ENCODE measurements around the gene DOK6. TPM values are rescaled to one million over a fixed set of nuclear protein-coding genes. Genes with fewer than 3 reads are reported as not detected.

Gene DOK6
- total RNA-seq, 5 donors from 2014 or later (not counting 1 experiment from before 2014, with no cell fraction given), result 0.03 TPM; not detected in 4

DNA sequence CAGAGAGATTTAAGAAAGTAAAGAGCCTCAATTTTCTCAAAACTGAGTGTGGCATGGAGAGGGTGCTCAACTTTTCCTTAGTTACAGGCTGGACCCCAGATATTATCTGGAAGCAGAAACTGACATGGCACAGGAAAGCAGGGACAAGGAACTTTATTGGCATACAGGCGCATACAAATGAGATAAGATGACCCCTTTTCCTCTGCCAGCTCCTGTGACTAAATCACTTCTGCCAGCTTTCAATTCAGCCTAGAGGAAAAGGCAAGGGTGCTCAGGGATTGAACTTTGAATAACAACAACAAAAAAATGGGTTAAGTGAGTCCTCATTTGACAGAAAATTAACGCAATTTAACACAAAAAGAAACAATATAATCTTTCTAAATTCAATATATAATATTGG, 284.1 kb downstream of the DOK6 start:
- ATAC-seq (replicated peaks in 1 of 4), result no peak
- Histone ChIP-seq H3K4me3 (ENCODE audit: control insufficient read depth in 1 of 2, extremely low read depth in 1 of 2, low read length in 1 of 2) (no peak overlapping the region), H3K9me3 (no peaks in the 10 kb centered on the region), H3K27me3 (replicated peaks in 1 of 2; ENCODE audit: control insufficient read depth in 2 of 2, extremely low read depth in 1 of 2, insufficient read depth in 2 of 2, low read length in 1 of 2) (no peaks in the 10 kb centered on the region), H3K4me1 (ENCODE audit: control insufficient read depth in 1 of 2, extremely low read depth in 1 of 2, insufficient read depth in 2 of 2, low read length in 2 of 2) (no peaks in the 10 kb centered on the region), H3K36me3 (ENCODE audit: control insufficient read depth in 2 of 2, extremely low read depth in 1 of 2, insufficient read depth in 1 of 2, low read length in 1 of 2) (no peaks in the 10 kb centered on the region), H3K27ac (ENCODE audit: low read length) (no peak overlapping the region)
- CTCF ChIA-PET, result no interaction called here
- WGBS (ENCODE audit: insufficient coverage), result 100% methylated on average over 1 of the region's 2 CpGs
- Mint-ChIP-seq H3K4me3 (no peak overlapping the region), H3K9me3 (no peaks in the 10 kb centered on the region), H3K27ac (no peak overlapping the region), H3K27me3 (peaks cover 0 to 12% of the 10 kb centered on the region in 2 donors), H3K36me3 (no peaks in the 10 kb centered on the region), H3K4me1 (no peaks in the 10 kb centered on the region)
- POLR2A ChIA-PET, result no interaction called here
- DNase-seq, result no peak

DNA sequence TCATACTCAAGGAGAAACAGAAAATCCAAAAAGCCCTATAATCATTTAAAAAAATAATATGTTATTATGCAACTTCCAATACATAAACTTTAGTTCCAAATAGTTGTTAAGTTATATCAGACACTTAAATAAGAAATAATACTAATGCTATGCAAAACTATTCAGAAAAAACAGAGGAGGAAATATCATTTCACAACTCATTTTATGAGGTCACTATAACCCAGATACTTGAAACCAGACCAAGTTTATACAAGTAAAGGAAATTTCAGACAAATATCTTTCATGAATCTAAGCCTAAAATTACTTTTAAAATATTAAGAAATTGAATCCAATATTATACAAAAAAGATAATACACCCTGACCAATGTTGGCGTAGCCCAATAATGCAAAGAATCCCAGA, 286.2 kb downstream of the DOK6 start:
- Histone ChIP-seq H3K27ac (ENCODE audit: low read length) (no peak overlapping the region), H3K4me1 (ENCODE audit: control insufficient read depth in 1 of 2, extremely low read depth in 1 of 2, insufficient read depth in 2 of 2, low read length in 2 of 2) (no peaks in the 10 kb centered on the region), H3K4me3 (ENCODE audit: control insufficient read depth in 1 of 2, extremely low read depth in 1 of 2, low read length in 1 of 2) (no peak overlapping the region), H3K27me3 (replicated peaks in 1 of 2; ENCODE audit: control insufficient read depth in 2 of 2, extremely low read depth in 1 of 2, insufficient read depth in 2 of 2, low read length in 1 of 2) (no peaks in the 10 kb centered on the region), H3K9me3 (no peaks in the 10 kb centered on the region), H3K36me3 (ENCODE audit: control insufficient read depth in 2 of 2, extremely low read depth in 1 of 2, insufficient read depth in 1 of 2, low read length in 1 of 2) (no peaks in the 10 kb centered on the region)
- no peaks in the 10 kb centered on the region for H3K36me3 Mint-ChIP-seq
- no peak for ATAC-seq (replicated peaks in 1 of 4)
- H3K27ac Mint-ChIP-seq, result no peak overlapping the region
- POLR2A ChIA-PET, result no interaction called here
- no peaks in the 10 kb centered on the region for H3K4me1 Mint-ChIP-seq
- WGBS (ENCODE audit: insufficient coverage), result no CpG with 5 or more reads among the region's 1 CpG
- peaks cover 0 to 12% of the 10 kb centered on the region in 2 donors for H3K27me3 Mint-ChIP-seq
- no peak for DNase-seq
- H3K4me3 Mint-ChIP-seq, result no peak overlapping the region
- no peaks in the 10 kb centered on the region for H3K9me3 Mint-ChIP-seq
- CTCF ChIA-PET, result no interaction called here

DNA sequence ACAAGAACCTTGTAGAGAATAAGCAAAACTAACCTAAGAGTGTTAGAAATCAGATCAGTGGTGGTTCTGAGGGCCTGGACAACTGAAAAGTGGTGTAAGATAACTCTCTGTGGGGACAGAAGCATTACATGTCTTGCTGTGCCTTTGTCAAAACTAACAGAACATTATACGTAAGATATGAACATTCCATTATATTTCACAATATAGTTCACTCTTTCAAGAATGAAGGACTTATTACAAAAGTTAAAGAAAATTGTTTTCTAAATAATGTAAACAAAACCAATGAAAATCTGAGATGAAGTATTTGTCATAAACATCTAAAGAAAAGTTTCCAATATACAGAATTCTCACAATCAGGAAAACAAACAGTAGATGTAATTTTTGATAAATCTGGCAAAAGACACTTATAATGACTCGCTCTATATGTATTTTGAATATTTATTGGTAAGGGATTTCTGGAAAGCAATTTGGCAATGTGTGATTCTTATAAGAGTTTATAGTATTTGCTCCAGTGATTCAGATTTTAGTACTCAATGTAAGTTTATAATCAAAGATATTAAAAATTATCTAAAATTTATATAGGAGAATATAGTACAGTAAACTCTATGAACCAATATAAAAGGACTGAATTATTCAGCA, 288.6 kb downstream of the DOK6 start:
- WGBS (ENCODE audit: insufficient coverage), result no CpG with 5 or more reads among the region's 2 CpGs
- Mint-ChIP-seq H3K36me3 (no peaks in the 10 kb centered on the region), H3K27me3 (peaks cover 0 to 5% of the 10 kb centered on the region in 2 donors), H3K4me3 (no peak overlapping the region), H3K9me3 (no peaks in the 10 kb centered on the region), H3K4me1 (no peaks in the 10 kb centered on the region), H3K27ac (no peak overlapping the region)
- Histone ChIP-seq H3K9me3 (no peaks in the 10 kb centered on the region), H3K4me1 (ENCODE audit: control insufficient read depth in 1 of 2, extremely low read depth in 1 of 2, insufficient read depth in 2 of 2, low read length in 2 of 2) (no peaks in the 10 kb centered on the region), H3K36me3 (ENCODE audit: control insufficient read depth in 2 of 2, extremely low read depth in 1 of 2, insufficient read depth in 1 of 2, low read length in 1 of 2) (no peaks in the 10 kb centered on the region), H3K27ac (ENCODE audit: low read length) (no peak overlapping the region), H3K27me3 (replicated peaks in 1 of 2; ENCODE audit: control insufficient read depth in 2 of 2, extremely low read depth in 1 of 2, insufficient read depth in 2 of 2, low read length in 1 of 2) (no peaks in the 10 kb centered on the region), H3K4me3 (ENCODE audit: control insufficient read depth in 1 of 2, extremely low read depth in 1 of 2, low read length in 1 of 2) (no peak overlapping the region)
- no peak for DNase-seq
- POLR2A ChIA-PET, result interaction anchor here in 1 of 2 donors (0.7 kb wide), 1 partner anchor 79 kb away, joined by 3 read pairs; no protein-coding TSS in a partner anchor
- no peak for ATAC-seq (replicated peaks in 1 of 4)
- CTCF ChIA-PET, result interaction anchor here in 1 of 2 donors (0.6 kb wide), 1 partner anchor 395 kb away, joined by 3 read pairs; no protein-coding TSS in a partner anchor

- H3K9me3 Mint-ChIP-seq, result no peaks in the 10 kb centered on the region
Measured at GRCh38 chr18:69691008-69691760, 290.5 kb downstream of the DOK6 start.

DNA sequence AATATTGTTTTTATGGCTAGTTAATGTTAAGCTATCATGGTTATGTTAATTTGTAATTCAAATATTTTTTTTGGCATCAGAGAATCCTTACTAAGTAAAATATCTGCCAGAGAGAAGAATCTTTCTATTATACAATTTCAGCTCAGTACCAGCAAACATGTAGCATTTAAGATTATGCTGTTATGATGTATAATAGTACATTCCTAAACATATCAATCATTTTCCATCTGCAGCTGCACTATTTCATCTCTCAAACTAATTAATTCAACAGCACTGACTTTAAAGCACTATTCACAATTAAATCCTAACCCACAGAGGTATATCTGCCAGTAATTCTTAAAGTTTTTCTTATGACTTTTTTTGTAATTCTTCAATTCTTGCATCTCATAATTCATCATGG, 296.4 kb downstream of the DOK6 start:
- Histone ChIP-seq H3K27me3 (replicated peaks in 1 of 2; ENCODE audit: control insufficient read depth in 2 of 2, extremely low read depth in 1 of 2, insufficient read depth in 2 of 2, low read length in 1 of 2) (no peaks in the 10 kb centered on the region), H3K27ac (ENCODE audit: low read length) (no peak overlapping the region), H3K4me1 (ENCODE audit: control insufficient read depth in 1 of 2, extremely low read depth in 1 of 2, insufficient read depth in 2 of 2, low read length in 2 of 2) (no peaks in the 10 kb centered on the region), H3K36me3 (ENCODE audit: control insufficient read depth in 2 of 2, extremely low read depth in 1 of 2, insufficient read depth in 1 of 2, low read length in 1 of 2) (no peaks in the 10 kb centered on the region), H3K4me3 (ENCODE audit: control insufficient read depth in 1 of 2, extremely low read depth in 1 of 2, low read length in 1 of 2) (no peak overlapping the region), H3K9me3 (no peaks in the 10 kb centered on the region)
- ChIA-PET CTCF (no interaction called here), POLR2A (no interaction called here)
- DNase-seq (no peak), ATAC-seq (replicated peaks in 1 of 4) (no peak)
- Mint-ChIP-seq H3K27ac (no peak overlapping the region), H3K4me3 (no peak overlapping the region), H3K27me3 (no peaks in the 10 kb centered on the region), H3K36me3 (no peaks in the 10 kb centered on the region), H3K9me3 (no peaks in the 10 kb centered on the region), H3K4me1 (no peaks in the 10 kb centered on the region)

More at GRCh38 chr18:69691008-69691760, 290.5 kb downstream of the DOK6 start:
- Mint-ChIP-seq H3K27me3 (no peaks in the 10 kb centered on the region), H3K4me3 (no peak overlapping the region), H3K36me3 (no peaks in the 10 kb centered on the region), H3K27ac (no peak overlapping the region), H3K4me1 (no peaks in the 10 kb centered on the region)
- no peak overlapping the region for H3K4me3 ChIP-seq (ENCODE audit: control insufficient read depth in 1 of 2, extremely low read depth in 1 of 2, low read length in 1 of 2)
- no peaks in the 10 kb centered on the region for H3K27me3 ChIP-seq (replicated peaks in 1 of 2; ENCODE audit: control insufficient read depth in 2 of 2, extremely low read depth in 1 of 2, insufficient read depth in 2 of 2, low read length in 1 of 2)
- ChIA-PET CTCF (no interaction called here), POLR2A (no interaction called here)
- WGBS (ENCODE audit: insufficient coverage), result no CpG with 5 or more reads among the region's 5 CpGs
- H3K27ac ChIP-seq (ENCODE audit: low read length), result no peak overlapping the region
- H3K36me3 ChIP-seq (ENCODE audit: control insufficient read depth in 2 of 2, extremely low read depth in 1 of 2, insufficient read depth in 1 of 2, low read length in 1 of 2), result no peaks in the 10 kb centered on the region
- DNase-seq, result no peak
- ATAC-seq (replicated peaks in 1 of 4), result no peak
- H3K4me1 ChIP-seq (ENCODE audit: control insufficient read depth in 1 of 2, extremely low read depth in 1 of 2, insufficient read depth in 2 of 2, low read length in 2 of 2), result no peaks in the 10 kb centered on the region
- no peaks in the 10 kb centered on the region for H3K9me3 ChIP-seq

DNA sequence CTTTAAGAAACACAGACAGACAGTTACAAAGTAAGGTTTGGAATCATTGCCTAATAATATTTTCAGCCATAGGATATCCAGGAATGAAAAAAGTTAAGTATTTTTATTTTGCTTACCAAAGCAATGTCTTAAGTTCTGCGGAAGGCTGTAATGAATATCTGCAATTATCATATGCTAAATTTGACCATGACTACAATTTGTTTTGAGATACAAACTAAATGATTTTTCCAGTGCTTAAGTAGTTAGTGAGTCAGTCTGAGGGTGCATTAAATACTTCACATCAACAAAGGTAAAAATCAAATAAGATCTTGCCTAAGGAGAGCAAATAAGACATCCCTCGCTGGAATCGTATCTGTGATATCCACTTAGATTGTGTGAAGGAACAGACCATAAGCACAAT, 297.0 kb downstream of the DOK6 start:
- ATAC-seq (replicated peaks in 1 of 4) (no peak), DNase-seq (no peak)
- Mint-ChIP-seq H3K36me3 (no peaks in the 10 kb centered on the region), H3K27me3 (no peaks in the 10 kb centered on the region), H3K27ac (no peak overlapping the region), H3K4me1 (no peaks in the 10 kb centered on the region), H3K9me3 (no peaks in the 10 kb centered on the region), H3K4me3 (no peak overlapping the region)
- no peaks in the 10 kb centered on the region for H3K9me3 ChIP-seq
- H3K36me3 ChIP-seq (ENCODE audit: control insufficient read depth in 2 of 2, extremely low read depth in 1 of 2, insufficient read depth in 1 of 2, low read length in 1 of 2), result no peaks in the 10 kb centered on the region
- H3K27me3 ChIP-seq (replicated peaks in 1 of 2; ENCODE audit: control insufficient read depth in 2 of 2, extremely low read depth in 1 of 2, insufficient read depth in 2 of 2, low read length in 1 of 2), result no peaks in the 10 kb centered on the region
- ChIA-PET CTCF (no interaction called here), POLR2A (no interaction called here)
- no CpG with 5 or more reads among the region's 3 CpGs for WGBS (ENCODE audit: insufficient coverage)
- H3K4me3 ChIP-seq (ENCODE audit: control insufficient read depth in 1 of 2, extremely low read depth in 1 of 2, low read length in 1 of 2), result no peak overlapping the region
- H3K27ac ChIP-seq (ENCODE audit: low read length), result no peak overlapping the region
- no peaks in the 10 kb centered on the region for H3K4me1 ChIP-seq (ENCODE audit: control insufficient read depth in 1 of 2, extremely low read depth in 1 of 2, insufficient read depth in 2 of 2, low read length in 2 of 2)

Data from T-cell (primary cell).